Neural cell (in vitro differentiated cells): ENCODE results near the gene PCK1. TPM values are rescaled to one million over a fixed set of nuclear protein-coding genes. Genes with fewer than 3 reads are reported as not detected.

Source experiments
- H2AFZ ChIP-seq: fragments of 200-600, 300-800 bp; sonication (generic), shearing (Covaris generic); 2 replicates; pipeline ENCODE4 v1.6.0; 2014; ENCODE audit warnings: low read depth, mild to moderate bottlenecking, antibody characterized with exemption, low read length, moderate library complexity
- H3F3A ChIP-seq: fragments of 200-600 bp; shearing (Covaris generic); 2 replicates; pipeline ENCODE4 v1.6.1; 2016; ENCODE audit warnings: mild to moderate bottlenecking, moderate library complexity, mixed read lengths, antibody characterized with exemption, low read length; ENCODE audit not compliant: insufficient read depth, poor library complexity, severe bottlenecking
- H3K27ac ChIP-seq: fragments of 200-600, 300-800 bp; sonication (generic), shearing (Covaris generic); 2 replicates; pipeline ENCODE4 v1.5.1; 2014; ENCODE audit warnings: mild to moderate bottlenecking, low read length, moderate library complexity
- H3K27me3 ChIP-seq: fragments of 300-800, 200-600 bp; sonication (generic), shearing (Covaris generic); 2 replicates; pipeline ENCODE4 v1.6.0; 2014; ENCODE audit warnings: mild to moderate bottlenecking, low read depth, low read length, moderate library complexity; ENCODE audit not compliant: insufficient read depth
- H3K36me3 ChIP-seq: fragments of 300-800, 200-600 bp; sonication (generic), shearing (Covaris generic); 2 replicates; pipeline ENCODE4 v1.5.1; 2014; ENCODE audit warnings: mild to moderate bottlenecking, antibody characterized with exemption, low read length, moderate library complexity; ENCODE audit not compliant: insufficient read depth
- H3K4me2 ChIP-seq: fragments of 300-800, 200-600 bp; sonication (generic), shearing (Covaris generic); 2 replicates; pipeline ENCODE4 v1.6.0; 2014; ENCODE audit warnings: mild to moderate bottlenecking, low read length
- H3K4me3 ChIP-seq: fragments of 300-800, 200-600 bp; sonication (generic), shearing (Covaris generic); 2 replicates; pipeline ENCODE4 v1.5.1; 2014; ENCODE audit warnings: mild to moderate bottlenecking, low read length, moderate library complexity
- H3K79me2 ChIP-seq: fragments of 200-600 bp; shearing (Covaris generic); replicated peaks from 2 replicates; pipeline ENCODE4 v1.6.0; 2014; ENCODE audit warnings: mild to moderate bottlenecking, low read length, moderate library complexity; ENCODE audit not compliant: insufficient read depth
- H3K9ac ChIP-seq: fragments of 300-800, 200-600 bp; sonication (generic), shearing (Covaris generic); 2 replicates; pipeline ENCODE4 v1.6.1; 2016; ENCODE audit warnings: mild to moderate bottlenecking, low read length, mixed read lengths
- H3K9me2 ChIP-seq: fragments of 200-600 bp; shearing (Covaris generic); 2 replicates; pipeline ENCODE4 v1.6.1; 2016; ENCODE audit warnings: mild to moderate bottlenecking, low read length, mixed read lengths; ENCODE audit not compliant: insufficient read depth
- H3K9me3 ChIP-seq: fragments of 200-600, 300-800 bp; sonication (generic), shearing (Covaris generic); 2 replicates; pipeline ENCODE4 v1.6.1; 2016; ENCODE audit warnings: mild to moderate bottlenecking, mixed run types, low read length, moderate library complexity, mixed read lengths
- H4K20me1 ChIP-seq: fragments of 200-600 bp; shearing (Covaris generic); 2 replicates; pipeline ENCODE4 v1.6.1; 2016; ENCODE audit warnings: mild to moderate bottlenecking, mixed run types; ENCODE audit not compliant: insufficient read depth
- CTCF ChIP-seq: fragments of 450-650 bp; IDR thresholded peaks from 2 replicates; pipeline ENCODE4 v1.5.1; 2014; ENCODE audit warnings: antibody characterized with exemption, mild to moderate bottlenecking, moderate library complexity; ENCODE audit not compliant: poor library complexity, severe bottlenecking
- EP300 ChIP-seq: fragments of 450-650 bp; conservative IDR thresholded peaks from 2 replicates; pipeline ENCODE4 v1.6.1; 2014; ENCODE audit warnings: antibody characterized with exemption, mild to moderate bottlenecking, moderate library complexity; ENCODE audit not compliant: poor library complexity, severe bottlenecking
- EZH2 ChIP-seq: fragments of 200-600, 300-800 bp; shearing (Covaris generic), sonication (generic); IDR thresholded peaks from 2 replicates; pipeline ENCODE4 v1.6.1; 2014; ENCODE audit warnings: antibody characterized with exemption, low read length, borderline replicate concordance, mild to moderate bottlenecking; ENCODE audit not compliant: insufficient read depth, poor library complexity, severe bottlenecking
- MXI1 ChIP-seq: fragments of 450-650 bp; conservative IDR thresholded peaks from 2 replicates; pipeline ENCODE4 v1.6.1; 2014; ENCODE audit warnings: antibody characterized with exemption, mild to moderate bottlenecking; ENCODE audit not compliant: poor library complexity, severe bottlenecking
- POLR2AphosphoS5 ChIP-seq: IDR thresholded peaks from 2 replicates; pipeline ENCODE4 v1.6.1; 2012
- RAD21 ChIP-seq: fragments of 450-650 bp; conservative IDR thresholded peaks from 2 replicates; pipeline ENCODE4 v1.6.1; 2014; ENCODE audit warnings: antibody characterized with exemption, mild to moderate bottlenecking, moderate library complexity
- REST ChIP-seq: IDR thresholded peaks from 2 replicates; pipeline ENCODE4 v1.6.1; 2012; ENCODE audit warnings: borderline replicate concordance
- SMC3 ChIP-seq: fragments of 450-650 bp; conservative IDR thresholded peaks from 2 replicates; pipeline ENCODE4 v1.6.1; 2014; ENCODE audit warnings: antibody characterized with exemption, mild to moderate bottlenecking, moderate library complexity; ENCODE audit not compliant: poor library complexity
- TAF1 ChIP-seq: IDR thresholded peaks from 2 replicates; pipeline ENCODE4 v1.6.1; 2012; ENCODE audit warnings: low read depth
- polyA plus RNA-seq: library from polyadenylated mRNA; depleted of rRNA; stranded (reverse); fragments of >200 nt; gene quantifications from 2 replicates; pipeline ENCODE4 v1.2.3, GENCODE V29; 2014

The PCK1 gene
- polyA plus RNA-seq, 1 donor from 2014 or later = 0.24 TPM

- no peaks in the 10 kb centered on the region for H3F3A ChIP-seq
- H3K27ac ChIP-seq = no peak overlapping the region
- no peaks in the 10 kb centered on the region for H3K9me3 ChIP-seq
- no peak overlapping the region for H3K9ac ChIP-seq
- no peaks in the 10 kb centered on the region for H3K79me2 ChIP-seq
- TF ChIP-seq MXI1 (no peak), EZH2 (no peak), REST (no peak)
- H2AFZ ChIP-seq = no peak overlapping the region
- no peak overlapping the region for H3K4me2 ChIP-seq
- H3K4me3 ChIP-seq = no peak overlapping the region
- no peaks in the 10 kb centered on the region for H3K9me2 ChIP-seq
- H3K36me3 ChIP-seq = no peaks in the 10 kb centered on the region
- H3K27me3 ChIP-seq = no peaks in the 10 kb centered on the region
- H4K20me1 ChIP-seq = no peaks in the 10 kb centered on the region
Observed at GRCh38 chr20:57576002-57576401, 15.1 kb downstream of the PCK1 start.

- no peak overlapping the region for H3K27ac ChIP-seq
- no peak overlapping the region for H3K4me2 ChIP-seq
- no peaks in the 10 kb centered on the region for H4K20me1 ChIP-seq
- H3K27me3 ChIP-seq = no peaks in the 10 kb centered on the region
- no peaks in the 10 kb centered on the region for H3K36me3 ChIP-seq
- no peaks in the 10 kb centered on the region for H3K9me3 ChIP-seq
- H3K9ac ChIP-seq = no peak overlapping the region
- no peak overlapping the region for H2AFZ ChIP-seq
- no peak overlapping the region for H3K4me3 ChIP-seq
- no peaks in the 10 kb centered on the region for H3F3A ChIP-seq
- no peaks in the 10 kb centered on the region for H3K79me2 ChIP-seq
- TF ChIP-seq POLR2AphosphoS5 = no peak
- no peak for TF ChIP-seq EP300
- no peak for TF ChIP-seq REST
- no peak for TF ChIP-seq RAD21
- TF ChIP-seq CTCF = no peak
- no peak for TF ChIP-seq EZH2
- no peak for TF ChIP-seq MXI1
- TF ChIP-seq SMC3 = no peak
- TF ChIP-seq TAF1 = no peak
- no peaks in the 10 kb centered on the region for H3K9me2 ChIP-seq
Observed at GRCh38 chr20:57576617-57577550, 16.0 kb downstream of the PCK1 start.
